Activated CD4-positive, alpha-beta T cell treated with anti-CD3 and anti-CD28 coated beads, Interleukin-2, amount 10 ng/mL, durations not matched to agents 7 days and 5 days (primary cell): Measurements from ENCODE around the gene CRLF1. TPM values are rescaled to one million over a fixed set of nuclear protein-coding genes. Genes with fewer than 3 reads are reported as not detected.
"Not testable (repeated sequence)": the region's sequence is repeated elsewhere in the genome, so short reads cannot be mapped to it uniquely, and the experiment has no call there.

Experiments
- CTCF ChIA-PET: fragments of 350-600 bp; sonication (Branson Sonifier 250); formaldehyde crosslinking; loops from one replicate; lab custom pipeline; 2021; ENCODE audit warnings: antibody characterized with exemption; lab: Charles Lee
- POLR2A ChIA-PET: fragments of 350-600 bp; sonication (Branson Sonifier 250); formaldehyde crosslinking; loops from one replicate; lab custom pipeline; 2021; ENCODE audit warnings: antibody characterized with exemption; lab: Charles Lee
- DNase-seq: peaks from one replicate; pipeline ENCODE4 v3.0.0-alpha.2; 2020
- H3K27ac Mint-ChIP-seq: one replicate; pipeline ENCODE4 v1.8.0; 2021; ENCODE audit warnings: mild to moderate bottlenecking, moderate library complexity, mixed read lengths
- H3K27me3 Mint-ChIP-seq: one replicate; pipeline ENCODE4 v1.8.0; 2021; ENCODE audit warnings: mixed read lengths
- H3K36me3 Mint-ChIP-seq: one replicate; pipeline ENCODE4 v1.8.0; 2021; ENCODE audit warnings: low read depth, mixed read lengths
- H3K4me1 Mint-ChIP-seq: one replicate; pipeline ENCODE4 v1.8.0; 2021; ENCODE audit warnings: mixed read lengths
- H3K4me3 Mint-ChIP-seq: one replicate; pipeline ENCODE4 v1.8.0; 2021; ENCODE audit warnings: mild to moderate bottlenecking, moderate library complexity, mixed read lengths
- H3K9me3 Mint-ChIP-seq: one replicate; pipeline ENCODE4 v1.8.0; 2021; ENCODE audit warnings: mixed read lengths
- total RNA-seq, 2 experiments: library from RNA; stranded (reverse); gene quantifications; one replicate each; pipeline ENCODE4 v1.2.3, GENCODE V29; 2021

CRLF1 gene
- total RNA-seq, 2 experiments from 2014 or later, result not detected

- POLR2A ChIA-PET, H3K9me3 Mint-ChIP-seq, H3K4me3 Mint-ChIP-seq, DNase-seq, H3K27ac Mint-ChIP-seq: not testable (repeated sequence)
- Mint-ChIP-seq H3K36me3 (peaks cover 16% of the 10 kb centered on the region), H3K27me3 (peaks cover 16% of the 10 kb centered on the region), H3K4me1 (peaks cover 34% of the 10 kb centered on the region)
- CTCF ChIA-PET, result interaction anchor here (1.0 to 1.7 kb wide), 6 partner anchors 7 to 141 kb away, joined by 3 to 9 read pairs (median 6); partner anchors contain the start of genes FKBP8 and TMEM59L
Measured at GRCh38 chr19:18592732-18593131, 13.9 kb downstream of the CRLF1 start.

DNA sequence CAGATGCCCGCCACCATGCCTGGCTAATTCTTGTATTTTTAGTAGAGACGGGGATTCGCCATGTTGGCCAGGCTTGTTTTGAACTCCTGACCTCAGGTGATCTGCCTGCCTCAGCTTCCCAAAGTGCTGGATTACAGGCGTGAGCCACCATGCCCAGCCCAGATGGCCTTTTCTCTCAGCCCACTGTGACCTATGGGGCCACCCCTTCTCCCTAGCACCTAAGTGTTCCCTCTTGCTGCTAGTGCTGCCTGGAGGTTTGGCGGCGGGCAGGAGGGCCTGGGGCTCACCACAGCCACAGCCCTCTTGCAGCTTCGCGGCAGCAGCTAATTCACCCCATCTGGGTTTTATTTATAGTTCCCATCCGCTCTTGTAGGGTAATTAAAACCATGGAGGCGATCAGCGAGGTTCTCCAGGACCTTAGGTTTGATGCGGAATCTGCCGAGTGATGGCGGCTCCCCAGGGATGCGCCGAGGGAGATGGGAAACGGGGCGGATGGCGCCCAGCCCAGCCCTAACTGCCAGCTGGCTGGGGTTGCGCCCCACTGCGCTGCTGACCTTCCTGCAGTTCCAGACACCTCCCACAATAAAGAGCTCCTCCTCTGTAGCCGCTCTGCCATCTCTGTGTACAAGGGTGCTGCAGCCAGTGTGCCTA, 14.7 kb downstream of the CRLF1 start:
- Mint-ChIP-seq H3K4me1 (peaks cover 36% of the 10 kb centered on the region), H3K27me3 (peaks cover 16% of the 10 kb centered on the region), H3K27ac (no peak overlapping the region), H3K9me3 (no peaks in the 10 kb centered on the region), H3K4me3 (no peak overlapping the region), H3K36me3 (peaks cover 16% of the 10 kb centered on the region)
- ChIA-PET POLR2A (interaction anchor here (0.6 to 0.7 kb wide), 2 partner anchors 95 to 180 kb away, joined by 6 to 8 read pairs; no protein-coding TSS in a partner anchor), CTCF (interaction anchor here (0.6 to 3.3 kb wide), 5 partner anchors 9 to 106 kb away, joined by 3 to 10 read pairs (median 3); partner anchors contain the start of gene TMEM59L)
- no peak for DNase-seq

- no peak for DNase-seq
- no peak overlapping the region for H3K27ac Mint-ChIP-seq
Measured at GRCh38 chr19:18590273-18591272, 16.0 kb downstream of the CRLF1 start.

DNA sequence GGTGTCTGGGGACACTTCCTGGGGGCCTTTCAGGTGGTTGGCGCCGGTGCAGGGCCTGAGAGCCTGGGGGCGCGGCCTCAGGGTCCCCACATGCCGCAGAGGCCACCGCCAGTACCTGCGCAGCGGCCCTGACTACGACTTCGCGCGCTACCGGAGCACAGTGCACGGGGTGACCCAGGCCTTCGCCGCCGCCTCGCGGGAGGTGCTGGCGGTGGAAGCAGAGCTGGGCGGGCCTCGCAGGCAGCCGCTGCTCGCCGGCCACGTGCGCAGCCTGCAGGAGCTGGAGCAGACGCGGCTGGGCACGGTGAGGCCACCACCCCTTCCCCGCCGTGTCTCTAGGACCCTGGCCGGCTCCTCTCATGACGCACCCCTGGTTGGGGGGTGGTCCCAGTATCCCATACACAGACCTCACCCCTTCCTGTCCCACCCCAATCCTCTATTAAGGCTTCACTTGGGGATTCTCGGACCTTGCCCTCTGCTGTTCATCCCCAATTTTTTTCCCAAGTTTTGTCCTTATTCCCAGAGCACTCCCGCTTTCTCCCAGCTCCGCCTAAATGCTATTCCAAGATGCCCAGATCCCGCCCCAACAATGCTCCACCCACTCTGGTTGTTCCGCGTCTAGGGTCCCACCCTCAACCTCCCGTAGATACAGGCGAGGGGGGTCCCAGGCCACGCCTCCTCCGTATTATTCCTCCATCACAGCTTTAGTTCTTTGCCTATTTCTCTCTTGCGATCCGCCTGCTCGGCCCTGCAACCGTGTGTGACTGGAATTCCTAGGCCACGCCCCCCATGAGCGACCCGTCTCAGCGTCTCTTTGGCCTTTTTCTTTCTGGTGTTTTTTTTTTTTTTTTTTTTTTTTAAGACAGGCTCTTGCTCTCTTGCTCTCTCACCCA, 17.0 kb downstream of the CRLF1 start:
- H3K9me3 Mint-ChIP-seq, result no peaks in the 10 kb centered on the region
- H3K4me1 Mint-ChIP-seq, result peaks cover 45% of the 10 kb centered on the region
- peaks cover 3% of the 10 kb centered on the region for H3K27me3 Mint-ChIP-seq
- peaks cover 16% of the 10 kb centered on the region for H3K36me3 Mint-ChIP-seq
- CTCF ChIA-PET, result interaction anchor here (0.6 to 3.8 kb wide), 37 partner anchors 8 to 785 kb away, joined by 3 to 41 read pairs (median 4); partner anchors contain the start of genes COPE, DDX49, FKBP8 and KXD1
- H3K4me3 Mint-ChIP-seq, result peak overlapping the region; percentile 84
- POLR2A ChIA-PET, result interaction anchor here (0.6 to 2.2 kb wide), 5 partner anchors 18 to 810 kb away, joined by 3 to 14 read pairs (median 3); partner anchors contain the start of gene UBA52
- DNase-seq, result peak; percentile 77
- peak overlapping the region; percentile 95 for H3K27ac Mint-ChIP-seq

More at GRCh38 chr19:18590273-18591272, 16.0 kb downstream of the CRLF1 start:
- Mint-ChIP-seq H3K36me3 (peaks cover 16% of the 10 kb centered on the region), H3K4me3 (peak overlapping the region; percentile 84), H3K4me1 (peaks cover 44% of the 10 kb centered on the region), H3K27me3 (peaks cover 8% of the 10 kb centered on the region), H3K9me3 (no peaks in the 10 kb centered on the region)
- ChIA-PET POLR2A (interaction anchor here (0.7 kb wide), 1 partner anchor 181 kb away, joined by 8 read pairs; no protein-coding TSS in a partner anchor), CTCF (interaction anchor here (0.9 to 3.8 kb wide), 8 partner anchors 10 to 329 kb away, joined by 3 to 41 read pairs (median 6); partner anchors contain the start of genes COPE, DDX49 and UBA52)

GRCh38 chr19:18588611-18589379, 17.8 kb downstream of the CRLF1 start, which contains the start of gene REX1BD:
TSS of gene REX1BD (plus strand) at chr19:18588798. CDS start at chr19:18588802, 4 bp downstream.
- DNase-seq, result peak; percentile 89
- H3K4me1 Mint-ChIP-seq, result peaks cover 44% of the 10 kb centered on the region
- H3K36me3 Mint-ChIP-seq, result peaks cover 16% of the 10 kb centered on the region
- no peaks in the 10 kb centered on the region for H3K9me3 Mint-ChIP-seq
- POLR2A ChIA-PET, result interaction anchor here (1.0 to 2.2 kb wide), 3 partner anchors 17 to 69 kb away, joined by 3 to 14 read pairs (median 3); partner anchors contain the start of gene UBA52
- peak within 1 kb of the TSS; percentile 84 for H3K4me3 Mint-ChIP-seq
- CTCF ChIA-PET, result interaction anchor here (0.6 to 3.8 kb wide), 39 partner anchors 8 to 784 kb away, joined by 3 to 41 read pairs (median 4); partner anchors contain the start of genes COPE, DDX49, FKBP8 and KXD1
- peaks cover 2% of the 10 kb centered on the region for H3K27me3 Mint-ChIP-seq
- H3K27ac Mint-ChIP-seq, result peak within 1 kb of the TSS; percentile 95

DNA sequence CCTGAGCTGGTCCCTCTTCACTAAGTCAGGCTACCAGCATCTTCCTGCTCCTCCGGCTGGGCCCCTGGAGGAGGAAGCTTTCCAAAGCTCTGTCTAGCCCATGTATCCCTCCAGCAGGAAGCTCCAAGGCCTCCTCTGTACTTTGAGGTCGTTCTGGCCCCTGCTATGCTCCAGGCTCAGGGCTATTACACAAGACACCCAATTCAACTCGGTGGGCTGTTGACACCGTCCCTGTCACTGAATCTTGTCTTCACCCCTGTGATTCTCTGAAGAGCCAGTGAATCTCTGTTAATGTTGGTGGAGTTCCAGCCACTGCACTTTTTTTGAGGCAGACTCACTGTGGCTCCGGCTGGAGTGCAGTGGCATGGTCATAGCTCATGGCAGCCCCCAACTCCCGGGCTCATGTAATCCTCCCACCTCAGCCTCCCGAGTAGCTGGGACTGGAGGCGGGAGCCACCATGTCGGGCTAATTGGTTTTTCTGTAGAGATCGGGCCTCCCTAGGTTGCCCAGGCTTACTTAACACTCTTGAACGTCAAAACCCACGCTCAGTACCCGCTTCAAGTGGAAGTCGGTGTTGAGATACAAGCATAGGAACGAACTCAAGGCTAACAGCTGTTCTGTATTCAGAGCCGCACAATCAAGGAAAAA, 18.5 kb downstream of the CRLF1 start:
- Mint-ChIP-seq H3K36me3 (peaks cover 16% of the 10 kb centered on the region), H3K27me3 (no peaks in the 10 kb centered on the region), H3K4me1 (peaks cover 43% of the 10 kb centered on the region), H3K4me3 (peak overlapping the region; percentile 84), H3K9me3 (no peaks in the 10 kb centered on the region), H3K27ac (peak overlapping the region; percentile 95)
- DNase-seq, result no peak
- ChIA-PET POLR2A (interaction anchor here (2.2 kb wide), 1 partner anchor 16 kb away, joined by 14 read pairs; the partner anchor contains the start of gene UBA52), CTCF (interaction anchor here (0.6 to 3.8 kb wide), 21 partner anchors 9 to 278 kb away, joined by 3 to 41 read pairs (median 5); partner anchors contain the start of genes CRLF1, FKBP8, SSBP4 and UBA52)

GRCh38 chr19:18587561-18587960, 19.0 kb downstream of the CRLF1 start:
- Mint-ChIP-seq H3K4me1 (peaks cover 43% of the 10 kb centered on the region), H3K36me3 (peaks cover 16% of the 10 kb centered on the region), H3K9me3 (no peaks in the 10 kb centered on the region), H3K4me3 (peak overlapping the region; percentile 84), H3K27me3 (no peaks in the 10 kb centered on the region), H3K27ac (peak overlapping the region; percentile 95)
- no peak for DNase-seq
- ChIA-PET POLR2A (interaction anchor here (2.2 kb wide), 1 partner anchor 16 kb away, joined by 14 read pairs; the partner anchor contains the start of gene UBA52), CTCF (interaction anchor here (0.6 to 3.8 kb wide), 15 partner anchors 9 to 345 kb away, joined by 3 to 41 read pairs (median 4); partner anchors contain the start of genes CRLF1 and UBA52)

GRCh38 chr19:18586306-18586705, 20.3 kb downstream of the CRLF1 start:
- H3K4me3 Mint-ChIP-seq, result no peak overlapping the region
- POLR2A ChIA-PET, result no interaction called here

GRCh38 chr19:18580311-18580710, 26.3 kb downstream of the CRLF1 start:
- DNase-seq, result no peak
- peaks cover 6% of the 10 kb centered on the region for H3K4me1 Mint-ChIP-seq
- no peaks in the 10 kb centered on the region for H3K27me3 Mint-ChIP-seq
- no peaks in the 10 kb centered on the region for H3K9me3 Mint-ChIP-seq
- CTCF ChIA-PET, result interaction anchor here (1.0 to 2.6 kb wide), 3 partner anchors 9 to 32 kb away, joined by 4 to 10 read pairs (median 8); partner anchors contain the start of genes TMEM59L and UBA52
- H3K4me3 Mint-ChIP-seq, result no peak overlapping the region
- no peak overlapping the region for H3K27ac Mint-ChIP-seq
- POLR2A ChIA-PET, result no interaction called here
- H3K36me3 Mint-ChIP-seq, result peaks cover 10% of the 10 kb centered on the region

More at GRCh38 chr19:18586306-18586705, 20.3 kb downstream of the CRLF1 start:
- H3K36me3 Mint-ChIP-seq, result peaks cover 11% of the 10 kb centered on the region
- no peaks in the 10 kb centered on the region for H3K9me3 Mint-ChIP-seq
- no peaks in the 10 kb centered on the region for H3K27me3 Mint-ChIP-seq
- CTCF ChIA-PET, result interaction anchor here (1.3 to 2.0 kb wide), 3 partner anchors 7 to 146 kb away, joined by 3 to 9 read pairs (median 4); partner anchors contain the start of gene KXD1
- peak overlapping the region; percentile 68 for H3K27ac Mint-ChIP-seq
- peaks cover 43% of the 10 kb centered on the region for H3K4me1 Mint-ChIP-seq
- no peak for DNase-seq

DNA sequence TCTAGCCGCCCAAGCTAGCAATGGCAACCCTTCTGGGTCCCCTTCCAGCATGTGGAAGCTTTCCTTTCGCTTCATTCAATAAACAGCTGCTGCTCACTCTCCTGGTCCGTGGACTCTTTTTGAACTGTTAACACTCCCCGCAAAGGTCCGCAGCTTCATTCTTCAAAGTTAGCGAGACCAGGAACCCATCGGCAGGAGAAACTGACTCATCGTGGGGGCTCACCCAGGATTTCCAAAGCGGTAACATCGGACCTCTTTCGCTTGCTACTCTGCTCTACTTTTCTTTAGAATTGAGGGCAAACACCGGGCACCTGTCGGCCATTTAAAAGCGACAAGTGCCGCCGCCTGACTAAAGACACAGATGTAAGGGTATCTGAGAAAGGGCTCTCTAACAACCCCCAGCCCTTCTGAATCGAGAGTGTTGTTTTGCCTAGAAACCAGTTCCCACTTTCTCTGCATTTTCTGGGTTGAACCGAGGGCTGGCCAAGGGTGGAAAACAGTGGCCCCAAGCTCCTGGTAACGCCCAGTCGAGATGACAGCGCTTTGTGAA, 29.2 kb downstream of the CRLF1 start:
- DNase-seq, result no peak
- peaks cover 33% of the 10 kb centered on the region for H3K36me3 Mint-ChIP-seq
- POLR2A ChIA-PET, result no interaction called here
- no peaks in the 10 kb centered on the region for H3K27me3 Mint-ChIP-seq
- H3K4me1 Mint-ChIP-seq, result peaks cover 24% of the 10 kb centered on the region
- H3K4me3 Mint-ChIP-seq, result no peak overlapping the region
- no peak overlapping the region for H3K27ac Mint-ChIP-seq
- no peaks in the 10 kb centered on the region for H3K9me3 Mint-ChIP-seq
- CTCF ChIA-PET, result interaction anchor here (0.6 to 2.2 kb wide), 3 partner anchors 12 to 117 kb away, joined by 3 to 11 read pairs (median 3); partner anchors contain the start of gene REX1BD
